CD4-positive, alpha-beta T cell treated with Interleukin-12 subunit alpha and Interleukin-12 subunit beta, for 1 hour (primary cell): ENCODE measurements around the gene MEST.
"Not testable (repeated sequence)": the region's sequence is repeated elsewhere in the genome, so short reads cannot be mapped to it uniquely, and the experiment has no call there.

Experiments
- DNase-seq: peaks from one replicate; pipeline ENCODE4 v3.0.0-alpha.2; 2020

MEST gene

DNA sequence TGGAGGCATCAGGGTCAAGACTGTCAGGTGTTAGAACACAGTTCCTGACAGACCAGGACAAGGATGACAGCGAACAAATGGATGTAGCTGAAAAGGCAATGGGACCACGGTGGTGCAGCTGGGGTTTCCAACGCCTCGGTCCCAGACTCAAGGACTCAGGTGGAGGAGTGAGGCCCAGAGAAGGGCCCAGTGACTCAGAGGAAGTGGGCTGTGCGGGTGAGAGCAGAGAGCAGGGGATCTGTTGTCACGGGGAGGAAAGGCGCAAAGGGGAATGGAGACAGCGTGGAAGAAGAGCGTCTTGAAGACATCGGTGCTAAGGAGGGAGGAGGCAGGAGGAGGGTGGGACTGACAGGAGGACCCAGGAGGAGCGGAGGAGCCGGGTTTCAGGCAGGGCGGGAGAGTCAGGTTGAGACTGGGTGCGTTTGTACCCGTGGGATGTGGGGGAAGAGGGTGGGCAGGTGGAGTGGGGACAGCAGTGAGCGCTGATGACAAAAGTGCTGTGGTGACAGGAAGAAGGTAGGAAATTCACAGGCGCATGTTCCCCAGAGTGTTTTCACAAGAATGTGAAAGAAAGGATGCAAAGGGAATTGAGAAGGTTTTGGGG, 36.0 kb downstream of the MEST start:
- not testable (repeated sequence) for DNase-seq

GRCh38 chr7:130529417-130529816, 37.5 kb downstream of the MEST start:
- no peak for DNase-seq

DNA sequence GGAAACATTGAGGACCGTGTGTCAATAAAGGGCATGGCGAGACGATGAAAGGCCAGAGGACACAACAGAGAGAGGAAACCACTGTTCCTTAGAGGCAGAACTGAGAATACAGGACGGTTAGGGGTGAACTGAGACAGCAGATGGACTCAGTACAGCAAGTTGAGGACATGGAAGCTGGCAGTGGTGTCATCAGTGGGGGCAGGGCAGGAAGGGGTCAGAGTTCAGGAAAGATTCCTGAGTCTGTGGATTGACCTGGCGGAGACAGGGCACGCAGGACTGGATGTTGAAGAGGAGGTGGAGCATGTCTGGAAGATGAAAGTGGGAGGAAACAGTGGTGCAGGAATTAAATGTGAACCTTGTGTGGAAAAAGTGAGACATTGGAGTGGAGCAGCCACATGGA, 46.0 kb downstream of the MEST start:
- not testable (repeated sequence) for DNase-seq

DNA sequence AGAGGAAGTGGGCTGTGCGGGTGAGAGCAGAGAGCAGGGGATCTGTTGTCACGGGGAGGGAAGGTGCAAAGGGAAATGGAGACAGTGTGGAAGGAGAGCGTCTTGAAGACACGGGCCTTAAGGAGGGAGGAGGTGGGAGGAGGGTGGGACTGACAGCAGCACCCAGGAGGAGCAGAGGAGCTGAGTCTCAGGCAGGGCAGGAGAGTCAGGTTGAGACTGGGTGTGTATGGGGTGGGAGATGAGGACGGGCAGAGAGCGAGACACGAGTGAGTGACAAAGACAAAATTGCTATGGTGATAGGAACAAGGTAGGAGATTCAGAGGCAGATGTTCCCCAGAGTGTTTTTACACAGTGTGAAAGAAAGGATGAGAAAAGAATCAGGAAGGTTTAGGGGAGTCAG, 49.4 kb downstream of the MEST start:
- not testable (repeated sequence) for DNase-seq

GRCh38 chr7:130542297-130542696, 50.4 kb downstream of the MEST start:
- DNase-seq, result not testable (repeated sequence)

DNA sequence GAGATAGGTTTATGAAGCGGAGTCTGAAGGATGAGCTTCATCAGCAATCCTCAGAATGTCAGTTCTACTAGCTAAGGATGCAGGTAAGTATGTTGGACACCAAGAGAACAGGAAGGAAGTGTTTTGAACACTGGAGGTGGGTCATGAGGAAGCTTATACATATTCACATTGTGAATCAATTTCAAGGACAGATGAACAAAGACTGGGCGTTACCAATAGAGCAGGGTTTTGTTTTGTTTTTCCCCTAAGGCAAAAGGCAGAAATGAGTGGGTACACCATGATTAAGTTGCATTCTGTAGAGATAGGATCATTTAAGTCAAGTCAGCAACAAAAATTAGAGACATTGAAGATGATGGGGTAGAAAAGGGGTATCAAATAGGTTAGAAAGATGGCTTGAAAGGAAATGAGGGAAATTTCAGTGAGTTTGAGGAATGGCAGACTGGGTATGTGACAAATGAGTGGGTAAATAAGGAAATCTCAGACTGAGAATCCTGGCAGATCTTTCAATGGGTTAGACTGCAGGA, 51.7 kb downstream of the MEST start:
- no peak for DNase-seq

GRCh38 chr7:130544356-130544755, 52.5 kb downstream of the MEST start:
- no peak for DNase-seq

DNA sequence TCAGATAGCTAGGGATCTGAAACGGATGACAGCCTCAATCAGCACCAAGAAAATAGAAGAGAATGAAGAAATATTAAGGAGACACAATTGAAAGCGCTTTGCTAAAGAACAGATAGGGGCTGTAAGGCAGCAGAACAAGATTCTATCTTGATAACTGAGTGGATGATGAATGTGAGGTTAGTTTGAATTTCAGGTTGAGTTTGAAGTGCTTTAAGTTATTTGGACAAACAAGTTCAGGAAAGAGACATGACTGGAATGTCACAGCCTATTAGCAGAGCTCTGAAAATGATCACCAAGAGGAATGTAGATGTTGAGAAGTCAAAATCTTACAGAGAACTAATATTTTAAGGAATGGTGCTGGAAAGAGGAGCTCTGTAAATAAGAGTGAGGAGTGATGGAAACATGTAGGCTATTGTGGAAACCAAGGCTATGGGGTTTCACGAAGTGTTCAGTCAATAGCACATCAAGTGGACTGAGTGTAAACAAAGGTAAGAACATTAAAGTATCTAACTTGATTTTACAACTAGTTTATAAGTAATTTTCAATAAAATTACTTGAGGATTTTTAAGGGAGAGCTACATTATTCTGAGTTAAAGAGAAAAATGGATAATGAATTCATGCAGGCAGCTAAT, 61.6 kb downstream of the MEST start:
- no peak for DNase-seq

GRCh38 chr7:130554481-130554880, 62.6 kb downstream of the MEST start:
- DNase-seq, result no peak
